ENCODE measurements around the gene CCDC195. TPM values are rescaled to one million over a fixed set of nuclear protein-coding genes. Genes with fewer than 3 reads are reported as not detected.

Gene CCDC195
- polyA plus RNA-seq, 1 donor from 2014 or later: not detected

DNA sequence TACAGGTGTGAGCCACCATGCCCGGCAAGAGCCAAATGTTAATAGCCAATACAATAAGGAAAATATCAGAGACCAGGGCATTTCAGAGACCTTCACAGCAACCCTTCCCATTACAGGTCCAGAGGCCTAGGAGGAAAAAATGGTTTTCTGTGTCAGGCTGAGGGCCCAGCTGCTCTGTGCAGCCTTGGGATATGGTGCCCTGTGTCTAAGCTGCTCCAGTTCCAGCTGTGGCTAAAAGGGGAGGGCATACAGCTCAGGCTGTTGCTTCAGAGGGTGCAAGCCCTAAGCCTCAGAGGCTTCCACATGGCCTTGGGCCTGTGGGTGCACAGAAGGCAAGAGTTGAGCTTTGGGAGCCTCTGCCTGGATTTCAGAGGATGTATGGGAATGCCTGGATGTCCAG lies 20.1 kb upstream of the CCDC195 start:
- no peak overlapping the region for H2AFZ ChIP-seq (ENCODE audit: low read depth, low read length)
- H3K4me3 ChIP-seq (ENCODE audit: low read length): no peak overlapping the region
- H3K9me3 ChIP-seq (ENCODE audit: low read length): peaks cover 6% of the 10 kb centered on the region
- H3K9me2 ChIP-seq (ENCODE audit: insufficient read depth, low read length): no peaks in the 10 kb centered on the region
- H3K27ac ChIP-seq (ENCODE audit: low read length): no peak overlapping the region
- no peaks in the 10 kb centered on the region for H3K27me3 ChIP-seq (ENCODE audit: insufficient read depth, low read depth, low read length)
- no peaks in the 10 kb centered on the region for H4K20me1 ChIP-seq (ENCODE audit: insufficient read depth)
- H3K79me2 ChIP-seq (replicated peaks; ENCODE audit: insufficient read depth, low read length): no peaks in the 10 kb centered on the region
- no peaks in the 10 kb centered on the region for H3K36me3 ChIP-seq (ENCODE audit: insufficient read depth, low read length)
- H3F3A ChIP-seq (ENCODE audit: insufficient read depth, low read length, poor library complexity, severe bottlenecking): no peaks in the 10 kb centered on the region
- H3K4me2 ChIP-seq (ENCODE audit: low read length): no peak overlapping the region
- H3K9ac ChIP-seq (ENCODE audit: low read length): no peak overlapping the region
- TF ChIP-seq, protein P1, sequence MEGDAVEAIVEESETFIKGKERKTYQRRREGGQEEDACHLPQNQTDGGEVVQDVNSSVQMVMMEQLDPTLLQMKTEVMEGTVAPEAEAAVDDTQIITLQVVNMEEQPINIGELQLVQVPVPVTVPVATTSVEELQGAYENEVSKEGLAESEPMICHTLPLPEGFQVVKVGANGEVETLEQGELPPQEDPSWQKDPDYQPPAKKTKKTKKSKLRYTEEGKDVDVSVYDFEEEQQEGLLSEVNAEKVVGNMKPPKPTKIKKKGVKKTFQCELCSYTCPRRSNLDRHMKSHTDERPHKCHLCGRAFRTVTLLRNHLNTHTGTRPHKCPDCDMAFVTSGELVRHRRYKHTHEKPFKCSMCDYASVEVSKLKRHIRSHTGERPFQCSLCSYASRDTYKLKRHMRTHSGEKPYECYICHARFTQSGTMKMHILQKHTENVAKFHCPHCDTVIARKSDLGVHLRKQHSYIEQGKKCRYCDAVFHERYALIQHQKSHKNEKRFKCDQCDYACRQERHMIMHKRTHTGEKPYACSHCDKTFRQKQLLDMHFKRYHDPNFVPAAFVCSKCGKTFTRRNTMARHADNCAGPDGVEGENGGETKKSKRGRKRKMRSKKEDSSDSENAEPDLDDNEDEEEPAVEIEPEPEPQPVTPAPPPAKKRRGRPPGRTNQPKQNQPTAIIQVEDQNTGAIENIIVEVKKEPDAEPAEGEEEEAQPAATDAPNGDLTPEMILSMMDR (IDR thresholded peaks at IDR 0.05; ENCODE audit: poor library complexity, severe bottlenecking): no peak
- TF ChIP-seq MXI1 (conservative IDR thresholded peaks at IDR 0.05; ENCODE audit: poor library complexity, severe bottlenecking) (no peak), EP300 (conservative IDR thresholded peaks at IDR 0.05; ENCODE audit: poor library complexity, severe bottlenecking) (no peak), RAD21 (conservative IDR thresholded peaks at IDR 0.05) (no peak), SMC3 (conservative IDR thresholded peaks at IDR 0.05; ENCODE audit: poor library complexity) (no peak), TAF1 (IDR thresholded peaks at IDR 0.05; ENCODE audit: low read depth) (no peak)

DNA sequence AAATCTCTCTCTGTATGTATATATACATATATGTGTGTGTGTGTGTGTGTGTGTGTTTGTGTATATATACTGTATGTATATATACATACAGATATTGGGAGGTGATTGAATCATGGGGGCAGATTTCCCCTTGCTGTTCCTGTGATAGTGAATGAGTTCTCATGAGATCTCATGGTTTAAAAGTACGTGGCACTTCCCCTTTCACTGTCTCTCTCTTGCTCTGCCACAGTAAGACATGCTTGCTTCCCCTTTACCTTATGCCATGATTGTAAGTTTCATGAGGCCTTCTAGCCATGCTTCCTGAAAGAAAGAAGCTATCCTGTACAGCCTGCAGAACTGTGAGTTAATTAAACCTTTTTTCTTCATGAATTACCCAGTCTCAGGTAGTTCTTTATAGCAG lies 18.8 kb upstream of the CCDC195 start:
- no peaks in the 10 kb centered on the region for H3K36me3 ChIP-seq (ENCODE audit: insufficient read depth, low read length)

DNA sequence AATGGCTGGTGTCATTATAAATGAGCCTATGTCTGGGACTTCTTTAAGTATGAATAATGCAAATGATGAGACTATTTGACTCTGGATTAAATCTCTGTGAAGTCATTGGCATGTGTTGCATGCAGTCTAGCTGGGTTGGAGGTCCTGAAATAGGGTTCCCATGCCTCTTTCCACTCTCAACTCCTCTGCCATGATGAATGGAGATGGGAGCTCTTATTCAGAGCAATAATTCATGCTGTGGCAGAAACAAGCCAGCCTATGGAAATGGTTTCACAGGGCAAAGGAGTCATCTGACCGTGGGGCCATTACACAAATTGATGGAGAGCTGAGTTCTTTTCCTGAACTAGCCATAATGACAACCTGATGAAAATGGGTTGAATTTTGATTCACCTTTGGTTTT lies 15.5 kb upstream of the CCDC195 start:
- Histone ChIP-seq H3K27ac (ENCODE audit: low read length) (no peak overlapping the region), H3K4me2 (ENCODE audit: low read length) (no peak overlapping the region), H4K20me1 (ENCODE audit: insufficient read depth) (no peaks in the 10 kb centered on the region), H3K9me2 (ENCODE audit: insufficient read depth, low read length) (no peaks in the 10 kb centered on the region), H3F3A (ENCODE audit: insufficient read depth, low read length, poor library complexity, severe bottlenecking) (no peaks in the 10 kb centered on the region), H3K4me3 (ENCODE audit: low read length) (no peak overlapping the region), H2AFZ (ENCODE audit: low read depth, low read length) (no peak overlapping the region), H3K27me3 (ENCODE audit: insufficient read depth, low read depth, low read length) (no peaks in the 10 kb centered on the region), H3K9me3 (ENCODE audit: low read length) (peaks cover 5% of the 10 kb centered on the region), H3K79me2 (replicated peaks; ENCODE audit: insufficient read depth, low read length) (no peaks in the 10 kb centered on the region), H3K9ac (ENCODE audit: low read length) (no peak overlapping the region), H3K36me3 (ENCODE audit: insufficient read depth, low read length) (no peaks in the 10 kb centered on the region)
- TF ChIP-seq EZH2 (IDR thresholded peaks at IDR 0.05; ENCODE audit: borderline replicate concordance, insufficient read depth, low read length, poor library complexity, severe bottlenecking): no peak
- TF ChIP-seq, protein P1 (IDR thresholded peaks at IDR 0.05; ENCODE audit: poor library complexity, severe bottlenecking): no peak

More for the DNA sequence above, 18.8 kb upstream of the CCDC195 start:
- TF ChIP-seq TAF1 (IDR thresholded peaks at IDR 0.05; ENCODE audit: low read depth): no peak
- TF ChIP-seq EP300 (conservative IDR thresholded peaks at IDR 0.05; ENCODE audit: poor library complexity, severe bottlenecking): no peak
- no peak for TF ChIP-seq EZH2 (IDR thresholded peaks at IDR 0.05; ENCODE audit: borderline replicate concordance, insufficient read depth, low read length, poor library complexity, severe bottlenecking)
- Histone ChIP-seq H3F3A (ENCODE audit: insufficient read depth, low read length, poor library complexity, severe bottlenecking) (no peaks in the 10 kb centered on the region), H3K9ac (ENCODE audit: low read length) (no peak overlapping the region), H3K27me3 (ENCODE audit: insufficient read depth, low read depth, low read length) (no peaks in the 10 kb centered on the region), H3K9me3 (ENCODE audit: low read length) (peaks cover 6% of the 10 kb centered on the region), H4K20me1 (ENCODE audit: insufficient read depth) (no peaks in the 10 kb centered on the region), H2AFZ (ENCODE audit: low read depth, low read length) (no peak overlapping the region), H3K27ac (ENCODE audit: low read length) (no peak overlapping the region), H3K79me2 (replicated peaks; ENCODE audit: insufficient read depth, low read length) (no peaks in the 10 kb centered on the region), H3K9me2 (ENCODE audit: insufficient read depth, low read length) (no peaks in the 10 kb centered on the region), H3K4me3 (ENCODE audit: low read length) (no peak overlapping the region), H3K4me2 (ENCODE audit: low read length) (no peak overlapping the region)
